Subcutaneous adipose tissue (tissue), 4 donors: ENCODE results near the gene MAPT. TPM values are rescaled to one million over a fixed set of nuclear protein-coding genes. Genes with fewer than 3 reads are reported as not detected.

ENCODE experiments used
- CTCF ChIP-seq: fragments of 450-650 bp; IDR thresholded peaks from one replicate; pipeline ENCODE4 v1.5.1; 2016; ENCODE audit warnings: low read depth, mild to moderate bottlenecking, control low read depth, antibody characterized with exemption, moderate library complexity
- total RNA-seq, 4 donors: library from RNA; depleted of rRNA; stranded (reverse); fragments of >200 nt; gene quantifications; one replicate each; pipeline ENCODE4 v1.1.0, GENCODE V29; 2016

The MAPT gene
- total RNA-seq, 4 donors from 2014 or later, result 5.3 to 21.3 (median 9.4) TPM

GRCh38 chr17:45851873-45852272, 42.5 kb upstream of the MAPT start:
- TF ChIP-seq CTCF, result no peak

- no peak for TF ChIP-seq CTCF
Observed at GRCh38 chr17:45852535-45853297, 41.6 kb upstream of the MAPT start.

- TF ChIP-seq CTCF, result no peak
Observed at GRCh38 chr17:45854209-45854608, 40.1 kb upstream of the MAPT start.

- TF ChIP-seq CTCF, result no peak
Observed at GRCh38 chr17:45855691-45856336, 38.5 kb upstream of the MAPT start.

DNA sequence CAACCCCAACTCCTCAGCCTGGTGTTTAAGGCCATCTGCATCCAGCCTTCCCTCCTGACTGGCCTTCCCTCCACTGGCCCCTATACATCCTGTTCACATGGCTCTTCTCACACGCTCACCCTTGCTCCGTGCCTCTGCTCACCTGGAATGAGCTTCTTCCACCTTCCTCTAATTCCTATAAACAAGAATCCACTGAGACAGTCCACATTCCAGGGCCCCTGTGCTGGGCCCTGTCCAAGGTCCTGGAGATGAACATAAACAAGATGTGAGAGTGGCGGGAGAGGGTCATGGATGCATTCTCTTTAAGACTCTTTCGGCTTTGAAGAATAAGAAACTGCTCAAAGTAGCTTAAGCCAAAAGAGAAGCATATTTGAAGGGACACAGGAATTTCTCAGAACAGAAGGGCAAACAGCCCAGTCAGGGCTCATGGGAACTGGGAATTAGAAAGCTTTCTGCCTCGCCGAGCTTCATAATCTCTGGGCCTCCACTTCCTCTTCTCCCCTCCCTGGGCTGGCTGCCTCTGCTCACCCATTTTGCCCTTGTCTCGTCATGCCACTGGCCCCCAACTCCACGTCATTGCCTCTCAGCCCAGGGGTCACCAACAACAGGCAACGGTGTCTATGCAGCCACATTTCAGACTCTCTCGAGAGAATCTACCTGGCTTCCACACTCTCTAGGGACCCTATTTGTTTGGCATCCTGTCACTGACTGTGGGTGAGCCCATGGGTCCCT, 36.2 kb upstream of the MAPT start:
- no peak for TF ChIP-seq CTCF

DNA sequence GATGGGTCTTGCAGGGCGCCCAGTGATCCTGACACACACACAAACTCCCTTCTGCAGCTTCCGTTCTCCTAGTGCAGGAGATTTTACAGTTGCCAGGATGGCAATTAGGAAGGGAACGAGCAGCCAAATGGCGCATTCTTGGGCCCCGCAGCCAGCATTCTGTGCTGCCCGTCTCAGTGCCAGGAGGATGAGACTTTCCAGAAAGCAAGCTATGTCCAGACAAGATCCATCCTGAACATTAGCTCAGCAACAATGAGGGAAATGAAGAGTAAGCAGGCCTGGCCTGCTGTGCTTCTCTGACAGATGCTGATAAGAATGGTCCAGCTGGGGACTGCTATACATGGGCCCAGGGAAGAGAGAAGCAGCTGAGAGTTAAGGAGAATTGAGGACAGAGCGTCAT, 33.2 kb upstream of the MAPT start:
- TF ChIP-seq CTCF, result no peak
